ENCODE results near the gene RCSD1. TPM values are rescaled to one million over a fixed set of nuclear protein-coding genes. Genes with fewer than 3 reads are reported as not detected.

RCSD1 gene
- total and polyA plus RNA-seq, 2 of the 4 experiments (the other 2 are of a cell fraction), result 0.03 TPM; not detected in 1

DNA sequence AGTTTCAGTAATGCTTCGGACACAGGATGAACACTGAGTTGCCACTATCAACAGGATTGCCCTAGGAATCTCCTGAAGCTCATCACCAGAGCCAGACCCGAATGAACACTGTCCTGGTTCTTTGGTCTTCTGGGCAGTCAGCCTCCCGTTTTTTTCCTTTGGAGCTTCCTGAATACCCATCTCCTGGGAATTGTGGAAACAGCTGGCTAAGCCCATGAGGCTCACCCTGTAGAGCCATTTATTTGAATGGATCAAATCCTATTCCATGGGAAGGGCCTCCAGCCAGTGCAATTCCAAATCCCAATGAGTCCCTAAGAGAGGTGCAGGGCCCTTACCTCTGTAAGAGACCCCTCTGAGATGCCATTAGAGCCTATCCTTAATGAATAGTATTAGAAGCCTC lies 5.9 kb downstream of the RCSD1 start:
- no CpG with 5 or more reads among the region's 3 CpGs for WGBS, 2 experiments (ENCODE audit: extremely low coverage in 2 of 2, insufficient read length in 1 of 2)
- ATAC-seq (ENCODE audit: low read depth) (no peak), DNase-seq (no peak)
- Histone ChIP-seq H3K9me3 (ENCODE audit: control insufficient read depth, insufficient read depth, low read length) (no peaks in the 10 kb centered on the region), H3K9ac (ENCODE audit: low read depth, low read length) (no peak overlapping the region), H2AK5ac (ENCODE audit: low read depth, low read length) (no peak overlapping the region), H4K91ac (ENCODE audit: insufficient read depth, low read depth, low read length) (no peak overlapping the region), H3K14ac (replicated peaks; ENCODE audit: low read depth, low read length) (no peak overlapping the region), H3K27ac (ENCODE audit: insufficient read depth, low read length) (no peak overlapping the region), H2BK120ac (ENCODE audit: low read depth, low read length) (no peak overlapping the region), H2AFZ (replicated peaks; ENCODE audit: low read length, poor library complexity) (no peak overlapping the region), H4K5ac (ENCODE audit: low read depth, low read length) (no peak overlapping the region), H3K79me1 (ENCODE audit: low read depth in 1 of 2, low read length in 2 of 2) (no peaks in the 10 kb centered on the region), H2BK15ac (ENCODE audit: low read depth, low read length) (no peak overlapping the region), H3K4me1 (ENCODE audit: control insufficient read depth, insufficient read depth, low read length) (no peaks in the 10 kb centered on the region), H3K4me2 (ENCODE audit: low read depth, low read length) (no peak overlapping the region), H4K8ac (ENCODE audit: low read depth in 2 of 2, low read length in 2 of 2) (no peak overlapping the region), H3K4me3 (ENCODE audit: insufficient read depth, low read depth, low read length) (no peak overlapping the region), H3K9me1 (ENCODE audit: insufficient read depth, low read length) (no peaks in the 10 kb centered on the region), H3K4ac (ENCODE audit: low read depth, low read length) (no peak overlapping the region), H3K56ac (ENCODE audit: extremely low read depth, insufficient read depth, low read length) (no peak overlapping the region), H3K27me3 (ENCODE audit: control insufficient read depth, insufficient read depth, low read length) (peaks cover 47% of the 10 kb centered on the region), H2BK20ac (ENCODE audit: low read depth, low read length) (no peak overlapping the region), H4K20me1 (ENCODE audit: insufficient read depth, low read length) (no peaks in the 10 kb centered on the region), H3K36me3 (ENCODE audit: control insufficient read depth, insufficient read depth, low read length) (no peaks in the 10 kb centered on the region), H3K23ac (ENCODE audit: low read depth, low read length) (no peak overlapping the region), H2BK5ac (ENCODE audit: low read depth, low read length, poor library complexity, severe bottlenecking) (no peak overlapping the region), H3K18ac (ENCODE audit: low read depth, low read length) (no peak overlapping the region), H2AK9ac (replicated peaks; ENCODE audit: low read depth, low read length, poor library complexity) (no peak overlapping the region)
- ChIA-PET POLR2A (ENCODE audit: unreplicated experiment) (no interaction called here), CTCF (no interaction called here)
- dilution Hi-C loops (cut with HindIII; ENCODE audit: low sequenced_read_pairs, unreplicated experiment), result no loop called here
- in situ Hi-C loops (cut with MboI; ENCODE audit: low sequenced_read_pairs), result no loop called here
- BruUV-seq (replicated peaks), result no TSS peak
- intact Hi-C loops (cut with micrococcal nuclease), result no loop called here
- TF ChIP-seq, protein P1, sequence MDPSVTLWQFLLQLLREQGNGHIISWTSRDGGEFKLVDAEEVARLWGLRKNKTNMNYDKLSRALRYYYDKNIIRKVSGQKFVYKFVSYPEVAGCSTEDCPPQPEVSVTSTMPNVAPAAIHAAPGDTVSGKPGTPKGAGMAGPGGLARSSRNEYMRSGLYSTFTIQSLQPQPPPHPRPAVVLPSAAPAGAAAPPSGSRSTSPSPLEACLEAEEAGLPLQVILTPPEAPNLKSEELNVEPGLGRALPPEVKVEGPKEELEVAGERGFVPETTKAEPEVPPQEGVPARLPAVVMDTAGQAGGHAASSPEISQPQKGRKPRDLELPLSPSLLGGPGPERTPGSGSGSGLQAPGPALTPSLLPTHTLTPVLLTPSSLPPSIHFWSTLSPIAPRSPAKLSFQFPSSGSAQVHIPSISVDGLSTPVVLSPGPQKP (IDR thresholded peaks at IDR 0.05; ENCODE audit: borderline replicate concordance, low read depth, low read length), result no peak
- TF ChIP-seq MXI1 (IDR thresholded peaks at IDR 0.05; ENCODE audit: borderline replicate concordance, low read depth, low read length) (no peak), MAFK (IDR thresholded peaks at IDR 0.05; ENCODE audit: low read depth, low read length) (no peak), CEBPB (IDR thresholded peaks at IDR 0.05; ENCODE audit: low read depth, low read length) (no peak), FOS (IDR thresholded peaks at IDR 0.05; ENCODE audit: low read depth, low read length) (no peak), POLR2A (IDR thresholded peaks at IDR 0.05; ENCODE audit: low read depth, low read length) (no peak), RAD21 (IDR thresholded peaks at IDR 0.05; ENCODE audit: low read length) (no peak), SMC3 (IDR thresholded peaks at IDR 0.05; ENCODE audit: low read depth, low read length) (no peak), RCOR1 (IDR thresholded peaks at IDR 0.05; ENCODE audit: insufficient replicate concordance, low read length) (no peak), CHD1 (IDR thresholded peaks at IDR 0.05; ENCODE audit: low read depth, low read length) (no peak), RFX5 (IDR thresholded peaks at IDR 0.05; ENCODE audit: low read depth, low read length) (no peak), MAZ (IDR thresholded peaks at IDR 0.05; ENCODE audit: borderline replicate concordance, low read depth, low read length) (no peak), BHLHE40 (IDR thresholded peaks at IDR 0.05; ENCODE audit: low read depth, low read length) (no peak), NFE2L2 (IDR thresholded peaks at IDR 0.05; ENCODE audit: low read depth, low read length) (no peak)
- TF ChIP-seq, protein P2, sequence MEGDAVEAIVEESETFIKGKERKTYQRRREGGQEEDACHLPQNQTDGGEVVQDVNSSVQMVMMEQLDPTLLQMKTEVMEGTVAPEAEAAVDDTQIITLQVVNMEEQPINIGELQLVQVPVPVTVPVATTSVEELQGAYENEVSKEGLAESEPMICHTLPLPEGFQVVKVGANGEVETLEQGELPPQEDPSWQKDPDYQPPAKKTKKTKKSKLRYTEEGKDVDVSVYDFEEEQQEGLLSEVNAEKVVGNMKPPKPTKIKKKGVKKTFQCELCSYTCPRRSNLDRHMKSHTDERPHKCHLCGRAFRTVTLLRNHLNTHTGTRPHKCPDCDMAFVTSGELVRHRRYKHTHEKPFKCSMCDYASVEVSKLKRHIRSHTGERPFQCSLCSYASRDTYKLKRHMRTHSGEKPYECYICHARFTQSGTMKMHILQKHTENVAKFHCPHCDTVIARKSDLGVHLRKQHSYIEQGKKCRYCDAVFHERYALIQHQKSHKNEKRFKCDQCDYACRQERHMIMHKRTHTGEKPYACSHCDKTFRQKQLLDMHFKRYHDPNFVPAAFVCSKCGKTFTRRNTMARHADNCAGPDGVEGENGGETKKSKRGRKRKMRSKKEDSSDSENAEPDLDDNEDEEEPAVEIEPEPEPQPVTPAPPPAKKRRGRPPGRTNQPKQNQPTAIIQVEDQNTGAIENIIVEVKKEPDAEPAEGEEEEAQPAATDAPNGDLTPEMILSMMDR (conservative IDR thresholded peaks at IDR 0.05; ENCODE audit: low read depth, low read length), result no peak
- TF ChIP-seq, protein P3, sequence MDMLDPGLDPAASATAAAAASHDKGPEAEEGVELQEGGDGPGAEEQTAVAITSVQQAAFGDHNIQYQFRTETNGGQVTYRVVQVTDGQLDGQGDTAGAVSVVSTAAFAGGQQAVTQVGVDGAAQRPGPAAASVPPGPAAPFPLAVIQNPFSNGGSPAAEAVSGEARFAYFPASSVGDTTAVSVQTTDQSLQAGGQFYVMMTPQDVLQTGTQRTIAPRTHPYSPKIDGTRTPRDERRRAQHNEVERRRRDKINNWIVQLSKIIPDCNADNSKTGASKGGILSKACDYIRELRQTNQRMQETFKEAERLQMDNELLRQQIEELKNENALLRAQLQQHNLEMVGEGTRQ (IDR thresholded peaks at IDR 0.05; ENCODE audit: low read depth, low read length), result no peak

Measured in IMR-90 (cell line).